Endothelial cell of umbilical vein (primary cell): ENCODE measurements around the gene IL24. TPM values are rescaled to one million over a fixed set of nuclear protein-coding genes. Genes with fewer than 3 reads are reported as not detected.

Source experiments
- BruUV-seq: library from RNA; stranded (reverse); fragments of 400-500 nt; replicated peaks from 2 replicates; lab custom pipeline; 2021; lab: Mats Ljungman, UMichigan
- CTCF ChIA-PET: fragments of 300-600, 350-600 bp; sonication (Branson Sonifier 250); formaldehyde crosslinking; loops from one replicate; lab custom pipeline; 2021; ENCODE audit warnings: antibody characterized with exemption, inconsistent platforms; lab: Charles Lee
- POLR2A ChIA-PET: fragments of 300-600, 350-600 bp; sonication (Branson Sonifier 250); formaldehyde crosslinking; loops from one replicate; lab custom pipeline; 2021; ENCODE audit warnings: antibody characterized with exemption, inconsistent platforms; lab: Charles Lee
- DNase-seq: peaks from one replicate; pipeline ENCODE4 v3.0.0-alpha.2; 2011; ENCODE audit warnings: low read depth, low spot score
- FAIRE-seq: peaks from 2 replicates; lab custom pipeline; 2011; peaks lifted over from hg19 to GRCh38; lab: Jason Lieb, UNC
- H2AFZ ChIP-seq: 2 replicates; pipeline ENCODE4 v1.6.0; 2012; ENCODE audit warnings: low read depth, low read length, control low read depth, inconsistent platforms
- H3K27ac ChIP-seq: 2 replicates; pipeline ENCODE4 v1.5.1; 2011; ENCODE audit warnings: low read depth, mild to moderate bottlenecking, control low read depth, low read length, moderate library complexity; ENCODE audit not compliant: insufficient read depth
- H3K27me3 ChIP-seq, 2 experiments: 2 replicates each; pipeline versions ENCODE4 v1.6.0 to v1.6.1; 2011; ENCODE audit warnings: low read length in 2 of 2, mixed read lengths in 1 of 2; ENCODE audit not compliant: control insufficient read depth in 2 of 2, insufficient read depth in 2 of 2
- H3K36me3 ChIP-seq, 2 experiments: 2 replicates in 1 of 2; 3 replicates in 1 of 2; pipeline ENCODE4 v1.5.1; 2011; ENCODE audit warnings: low read length in 2 of 2, mild to moderate bottlenecking in 1 of 2, moderate library complexity in 1 of 2; ENCODE audit not compliant: control insufficient read depth in 2 of 2, insufficient read depth in 2 of 2; ENCODE audit errors: extremely low read depth in 1 of 2
- H3K4me1 ChIP-seq: 3 replicates; pipeline ENCODE4 v1.5.1; 2011; ENCODE audit warnings: mild to moderate bottlenecking, low read length; ENCODE audit not compliant: control insufficient read depth, insufficient read depth; ENCODE audit errors: extremely low read depth
- H3K4me2 ChIP-seq: 2 replicates; pipeline ENCODE4 v1.6.1; 2011; ENCODE audit warnings: low read length, control low read depth, mixed read lengths; ENCODE audit not compliant: insufficient read depth
- H3K4me3 ChIP-seq, 3 experiments: fragments of 200-600 bp in 1 of 3; sonication (generic), shearing (Covaris generic) in 1 of 3; replicated peaks in 1 of 3; 2 replicates each; pipeline ENCODE4 v1.5.1; 2011 to 2016; ENCODE audit warnings: control low read depth in 3 of 3, low read length in 3 of 3, mild to moderate bottlenecking in 2 of 3, inconsistent platforms in 1 of 3, low read depth in 1 of 3, moderate library complexity in 1 of 3; ENCODE audit not compliant: insufficient read depth in 1 of 3
- H3K79me2 ChIP-seq: 2 replicates; pipeline ENCODE4 v1.6.0; 2012; ENCODE audit warnings: low read length, inconsistent platforms; ENCODE audit not compliant: control insufficient read depth, insufficient read depth
- H3K9ac ChIP-seq: replicated peaks from 2 replicates; pipeline ENCODE3; 2011; ENCODE audit warnings: low read length, control low read depth; ENCODE audit not compliant: insufficient read depth; ENCODE audit errors: extremely low read depth
- H3K9me1 ChIP-seq: replicated peaks from 3 replicates; pipeline ENCODE4 v1.6.0; 2011; ENCODE audit warnings: mild to moderate bottlenecking, low read length; ENCODE audit not compliant: control insufficient read depth, insufficient read depth; ENCODE audit errors: extremely low read depth
- H3K9me3 ChIP-seq: replicated peaks from 2 replicates; pipeline ENCODE4 v1.5.1; 2012; ENCODE audit warnings: low read length, inconsistent platforms; ENCODE audit not compliant: control insufficient read depth, insufficient read depth
- H4K20me1 ChIP-seq: replicated peaks from 2 replicates; pipeline ENCODE3; 2011; ENCODE audit warnings: mild to moderate bottlenecking, low read length; ENCODE audit not compliant: control insufficient read depth, insufficient read depth; ENCODE audit errors: extremely low read depth
- CTCF ChIP-seq, 2 donors: IDR thresholded peaks; 1 replicate in 1 of 2; 2 replicates in 1 of 2; pipeline ENCODE4 v1.5.1; 2011; ENCODE audit warnings: low read length in 2 of 2, mild to moderate bottlenecking in 2 of 2, moderate library complexity in 2 of 2, control low read depth in 1 of 2, inconsistent platforms in 1 of 2, low read depth in 1 of 2; ENCODE audit not compliant: insufficient read depth in 1 of 2; ENCODE audit errors: extremely low read depth in 1 of 2
- EZH2 ChIP-seq: IDR thresholded peaks from 2 replicates; pipeline ENCODE4 v1.6.1; 2012; ENCODE audit warnings: borderline replicate concordance, low read depth, mild to moderate bottlenecking, moderate library complexity, low read length, inconsistent platforms; ENCODE audit not compliant: severe bottlenecking
- JUN ChIP-seq: IDR thresholded peaks from 2 replicates; pipeline ENCODE4 v1.6.1; 2011; ENCODE audit warnings: borderline replicate concordance, low read depth; ENCODE audit not compliant: insufficient read length, insufficient read depth
- MAX ChIP-seq: IDR thresholded peaks from 2 replicates; pipeline ENCODE4 v1.6.1; 2011; ENCODE audit not compliant: insufficient read depth, insufficient read length
- MYC ChIP-seq: IDR thresholded peaks from one replicate; pipeline ENCODE4 v1.6.1; 2011; ENCODE audit warnings: mild to moderate bottlenecking, low read depth, low read length
- POLR2A ChIP-seq: IDR thresholded peaks from 2 replicates; pipeline ENCODE4 v1.6.1; 2012; ENCODE audit warnings: low read depth, mild to moderate bottlenecking, control low read depth, low read length
- POLR2AphosphoS5 ChIP-seq: IDR thresholded peaks from 2 replicates; pipeline ENCODE4 v1.6.1; 2012; ENCODE audit warnings: low read depth, mild to moderate bottlenecking, control low read depth, low read length, moderate library complexity; ENCODE audit not compliant: insufficient read depth
- dilution Hi-C: fragments of 300-500 bp; cut with MboI; formaldehyde crosslinking; loops from one replicate; pipeline ENCODE4 v1.15.0; 2019; ENCODE audit warnings: low sequenced_read_pairs; ENCODE audit not compliant: extremely low pct_ligation_motif_present
- intact Hi-C: fragments of 100-400 bp; cut with micrococcal nuclease; formaldehyde crosslinking; loops from one replicate; pipeline ENCODE4 v1.10.0; 2022
- polyA plus RNA-seq, 4 experiments: library from polyadenylated mRNA; depleted of rRNA in 3 of 4; stranded (reverse) in 3 of 4; unstranded in 1 of 4; fragments of >200 nt; gene quantifications; 2 replicates each; pipeline versions ENCODE4 v1.2.1 to v1.2.3, GENCODE V29; 2011 to 2012; ENCODE audit warnings: missing spikeins in 1 of 4
- total RNA-seq: library from RNA; stranded (reverse); gene quantifications from 2 replicates; pipeline ENCODE4 v1.2.3, GENCODE V29; 2021

The IL24 gene
- total and polyA plus RNA-seq, 2 donors (not counting 3 experiments of a cell fraction or from before 2014, with no cell fraction given), result not detected

- Histone ChIP-seq H3K79me2 (no peaks in the 10 kb centered on the region), H3K9me3 (no peaks in the 10 kb centered on the region), H3K4me3 (no peak overlapping the region), H3K9me1 (no peaks in the 10 kb centered on the region), H3K27ac (no peak overlapping the region), H4K20me1 (no peaks in the 10 kb centered on the region), H3K4me1 (no peaks in the 10 kb centered on the region), H3K36me3 (no peaks in the 10 kb centered on the region), H2AFZ (no peak overlapping the region), H3K9ac (no peak overlapping the region), H3K4me2 (no peak overlapping the region), H3K27me3 (peaks cover 35 to 36% of the 10 kb centered on the region in 2 experiments)
- dilution Hi-C loops, result no loop called here
- DNase-seq (peak; percentile 59), FAIRE-seq (peak; percentile 55)
- TF ChIP-seq MYC (no peak), POLR2AphosphoS5 (no peak), JUN (no peak), CTCF (IDR thresholded peaks at IDR 0.05; ENCODE audit: extremely low read depth in 1 of 2, insufficient read depth in 1 of 2, low read depth in 1 of 2, low read length in 2 of 2) (peak; percentile 56 to 64), POLR2A (no peak), EZH2 (no peak), MAX (no peak)
- ChIA-PET CTCF (interaction anchor here (0.5 to 3.6 kb wide), 17 partner anchors 9 to 298 kb away, joined by 3 to 64 read pairs (median 4); no protein-coding TSS in a partner anchor), POLR2A (no interaction called here)
- intact Hi-C loops, result loop anchor here (1.0 to 10.0 kb wide), 3 partner anchors 113 to 416 kb away; no protein-coding TSS in a partner anchor
- BruUV-seq, result no TSS peak
Observed at GRCh38 chr1:206911064-206911663, 13.9 kb downstream of the IL24 start.
